A673 (cell line): ENCODE measurements around the gene KIDINS220. TPM values are rescaled to one million over a fixed set of nuclear protein-coding genes. Genes with fewer than 3 reads are reported as not detected.

Experiments used
- BruUV-seq: library from RNA; stranded (reverse); fragments of 400-500 nt; replicated peaks from 2 replicates; lab custom pipeline; 2021; lab: Mats Ljungman, UMichigan
- CTCF ChIA-PET: fragments of 300-600 bp; sonication (Branson Sonifier 250); formaldehyde crosslinking; loops from one replicate; lab custom pipeline; 2022; ENCODE audit warnings: antibody characterized with exemption; lab: Charles Lee
- POLR2A ChIA-PET: fragments of 300-600 bp; sonication (Branson Sonifier 250); formaldehyde crosslinking; loops from one replicate; lab custom pipeline; 2022; ENCODE audit warnings: antibody characterized with exemption; ENCODE audit not compliant: low non-redundant PET; lab: Charles Lee
- DNase-seq: peaks from one replicate; pipeline ENCODE4 v3.0.0-alpha.2; 2015; ENCODE audit warnings: low spot score
- H3K27ac ChIP-seq: fragments of 200-600 bp; sonication (generic); 2 replicates; pipeline ENCODE4 v1.5.1; 2016; ENCODE audit warnings: mixed run types, low read depth, mild to moderate bottlenecking, mixed read lengths, antibody characterized with exemption, low read length; ENCODE audit not compliant: poor library complexity, severe bottlenecking
- H3K27me3 ChIP-seq: fragments of 200-600 bp; sonication (generic); replicated peaks from 2 replicates; pipeline ENCODE4 v1.6.1; 2017; ENCODE audit warnings: mixed run types, low read depth, mild to moderate bottlenecking, mixed read lengths, antibody characterized with exemption, low read length; ENCODE audit not compliant: insufficient read depth, poor library complexity
- H3K36me3 ChIP-seq: fragments of 200-600 bp; sonication (generic); 2 replicates; pipeline ENCODE4 v1.6.1; 2016; ENCODE audit warnings: mixed run types, mild to moderate bottlenecking, mixed read lengths, antibody characterized with exemption, low read length; ENCODE audit not compliant: insufficient read depth, poor library complexity, severe bottlenecking
- H3K4me1 ChIP-seq: fragments of 200-600 bp; sonication (generic); 2 replicates; pipeline ENCODE4 v1.6.1; 2017; ENCODE audit warnings: mixed run types, mild to moderate bottlenecking, mixed read lengths, antibody characterized with exemption, low read length; ENCODE audit not compliant: insufficient read depth, poor library complexity, severe bottlenecking
- H3K4me3 ChIP-seq: fragments of 200-600 bp; sonication (generic); 2 replicates; pipeline ENCODE4 v1.5.1; 2016; ENCODE audit warnings: low read depth, mixed run types, mild to moderate bottlenecking, mixed read lengths, low read length; ENCODE audit not compliant: poor library complexity, severe bottlenecking
- H3K9me3 ChIP-seq: fragments of 200-600 bp; sonication (generic); 2 replicates; pipeline ENCODE4 v1.6.1; 2016; ENCODE audit warnings: mixed run types, low read depth, mild to moderate bottlenecking, mixed read lengths, antibody characterized with exemption, low read length; ENCODE audit not compliant: poor library complexity, severe bottlenecking
- EZH2 ChIP-seq: fragments of 200-600 bp; sonication (generic); IDR thresholded peaks from 2 replicates; pipeline ENCODE4 v1.6.1; 2017; ENCODE audit warnings: borderline replicate concordance, low read depth, mild to moderate bottlenecking, mixed read lengths, antibody characterized with exemption, low read length; ENCODE audit not compliant: poor library complexity, severe bottlenecking
- intact Hi-C: fragments of 100-400 bp; cut with micrococcal nuclease; formaldehyde crosslinking; loops from one replicate; pipeline ENCODE4 v1.10.0; 2022; ENCODE audit not compliant: unreplicated experiment
- total RNA-seq: library from RNA; stranded (reverse); gene quantifications from 2 replicates; pipeline ENCODE4 v1.2.3, GENCODE V29; 2021
- TF ChIP-seq, protein P1 (sequence below): fragments of 300-800, 200-600 bp; sonication (generic); conservative IDR thresholded peaks from 2 replicates; pipeline ENCODE4 v1.5.1; 2017; ENCODE audit warnings: low read depth, mild to moderate bottlenecking, antibody characterized with exemption, low read length, moderate library complexity, mixed read lengths

The KIDINS220 gene
- total RNA-seq, 1 experiment from 2014 or later, result 46.4 TPM

- POLR2A ChIA-PET, result no interaction called here
- BruUV-seq, result no TSS peak
- intact Hi-C loops, result no loop called here
- TF ChIP-seq, protein P1, sequence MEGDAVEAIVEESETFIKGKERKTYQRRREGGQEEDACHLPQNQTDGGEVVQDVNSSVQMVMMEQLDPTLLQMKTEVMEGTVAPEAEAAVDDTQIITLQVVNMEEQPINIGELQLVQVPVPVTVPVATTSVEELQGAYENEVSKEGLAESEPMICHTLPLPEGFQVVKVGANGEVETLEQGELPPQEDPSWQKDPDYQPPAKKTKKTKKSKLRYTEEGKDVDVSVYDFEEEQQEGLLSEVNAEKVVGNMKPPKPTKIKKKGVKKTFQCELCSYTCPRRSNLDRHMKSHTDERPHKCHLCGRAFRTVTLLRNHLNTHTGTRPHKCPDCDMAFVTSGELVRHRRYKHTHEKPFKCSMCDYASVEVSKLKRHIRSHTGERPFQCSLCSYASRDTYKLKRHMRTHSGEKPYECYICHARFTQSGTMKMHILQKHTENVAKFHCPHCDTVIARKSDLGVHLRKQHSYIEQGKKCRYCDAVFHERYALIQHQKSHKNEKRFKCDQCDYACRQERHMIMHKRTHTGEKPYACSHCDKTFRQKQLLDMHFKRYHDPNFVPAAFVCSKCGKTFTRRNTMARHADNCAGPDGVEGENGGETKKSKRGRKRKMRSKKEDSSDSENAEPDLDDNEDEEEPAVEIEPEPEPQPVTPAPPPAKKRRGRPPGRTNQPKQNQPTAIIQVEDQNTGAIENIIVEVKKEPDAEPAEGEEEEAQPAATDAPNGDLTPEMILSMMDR, result no peak
- TF ChIP-seq EZH2, result no peak
- Histone ChIP-seq H3K36me3 (no peaks in the 10 kb centered on the region), H3K4me3 (no peak overlapping the region), H3K27me3 (no peaks in the 10 kb centered on the region), H3K9me3 (no peaks in the 10 kb centered on the region), H3K27ac (no peak overlapping the region), H3K4me1 (no peaks in the 10 kb centered on the region)
- CTCF ChIA-PET, result no interaction called here
- no peak for DNase-seq
Observed at GRCh38 chr2:8848328-8849100, 11.1 kb upstream of the KIDINS220 start.

DNA sequence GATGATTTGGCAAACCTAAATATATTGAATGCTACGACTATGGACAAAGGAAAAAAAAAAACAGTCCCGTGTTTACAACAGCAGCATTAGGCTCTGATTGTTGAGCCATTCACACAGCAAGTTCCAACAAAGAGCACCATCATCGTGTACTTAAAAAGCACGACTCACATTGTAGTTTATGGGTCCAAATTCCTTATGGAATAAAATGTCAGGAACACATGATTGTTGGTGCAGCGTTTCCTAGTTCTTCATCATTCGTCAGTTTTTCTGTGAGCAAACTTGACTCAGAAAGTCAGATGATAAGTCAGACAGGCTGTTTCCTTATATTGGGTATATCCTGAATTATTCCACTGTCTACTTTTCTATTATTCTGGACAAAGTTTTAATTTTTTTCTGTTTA lies 10.0 kb upstream of the KIDINS220 start:
- Histone ChIP-seq H3K27me3 (no peaks in the 10 kb centered on the region), H3K4me3 (no peak overlapping the region), H3K27ac (no peak overlapping the region), H3K36me3 (no peaks in the 10 kb centered on the region), H3K9me3 (no peaks in the 10 kb centered on the region), H3K4me1 (no peaks in the 10 kb centered on the region)
- no TSS peak for BruUV-seq
- intact Hi-C loops, result no loop called here
- ChIA-PET POLR2A (no interaction called here), CTCF (no interaction called here)
- TF ChIP-seq EZH2, result no peak
- TF ChIP-seq, protein P1, result no peak
- no peak for DNase-seq

DNA sequence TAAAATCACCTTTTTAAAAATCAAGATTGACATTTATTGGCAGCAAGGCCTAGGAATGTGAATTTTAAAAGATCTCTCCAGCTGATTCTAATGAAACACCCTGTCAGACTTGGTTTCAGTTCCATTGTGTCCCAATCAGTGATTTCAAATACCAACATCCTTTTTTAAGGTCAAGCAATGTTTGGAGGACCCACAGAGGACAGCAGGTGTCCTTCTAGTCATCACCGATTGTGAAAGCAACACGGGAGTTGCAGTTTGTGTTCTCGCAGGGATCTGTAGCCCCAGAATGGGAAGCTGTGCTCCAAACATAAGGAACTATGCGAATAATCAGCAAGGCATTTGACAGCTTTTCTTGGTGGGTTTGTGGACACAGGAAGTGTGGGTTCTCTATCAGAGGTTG lies 4.5 kb upstream of the KIDINS220 start:
- intact Hi-C loops, result no loop called here
- Histone ChIP-seq H3K4me1 (peaks cover 5% of the 10 kb centered on the region), H3K27ac (no peak overlapping the region), H3K27me3 (no peaks in the 10 kb centered on the region), H3K9me3 (no peaks in the 10 kb centered on the region), H3K4me3 (no peak overlapping the region), H3K36me3 (no peaks in the 10 kb centered on the region)
- no TSS peak for BruUV-seq
- TF ChIP-seq, protein P1, result no peak
- TF ChIP-seq EZH2, result no peak
- CTCF ChIA-PET, result no interaction called here
- no peak for DNase-seq
- POLR2A ChIA-PET, result no interaction called here
